ENCODE data around the gene PPOX.

The PPOX gene

GRCh38 chr1:161165742-161166668 lies at the start of gene PPOX:
Gene PPOX (plus strand): TSS chr1:161166426. CDS start chr1:161166848, 422 bp downstream.
- DNase-seq = peak; percentile 96

- DNase-seq = peak; percentile 75
These were observed 48.3 kb upstream of the PPOX start, which contains the start of the genes NIT1 and PFDN2 for GRCh38 chr1:161117759-161118581. Gene NIT1 (plus strand): TSS chr1:161118105. CDS start chr1:161118177, 72 bp downstream. Gene PFDN2 (minus strand): TSS chr1:161118037. CDS start chr1:161118026, 11 bp downstream.

GRCh38 chr1:161119092-161119903 lies 46.9 kb upstream of the PPOX start:
- peak; percentile 61 for DNase-seq

- DNase-seq = no peak
These were observed 45.1 kb upstream of the PPOX start for GRCh38 chr1:161121042-161121650.

GRCh38 chr1:161121834-161122233 lies 44.4 kb upstream of the PPOX start:
- DNase-seq = no peak

GRCh38 chr1:161122967-161123366 lies 43.3 kb upstream of the PPOX start:
- no peak for DNase-seq

- DNase-seq = no peak
These were observed 38.6 kb upstream of the PPOX start for GRCh38 chr1:161127649-161128048.

- DNase-seq = no peak
These were observed 37.4 kb upstream of the PPOX start for GRCh38 chr1:161128591-161129420.

GRCh38 chr1:161130266-161130665 lies 36.0 kb upstream of the PPOX start:
- DNase-seq = no peak

GRCh38 chr1:161131523-161132409 lies 34.5 kb upstream of the PPOX start:
- no peak for DNase-seq

GRCh38 chr1:161132410-161133219 lies 33.6 kb upstream of the PPOX start, which contains the start of gene DEDD:
Gene DEDD (minus strand): TSS chr1:161132667. CDS start chr1:161124462, 8,205 bp downstream.
- peak; percentile 98 for DNase-seq

- DNase-seq = no peak
These were observed 32.9 kb upstream of the PPOX start for GRCh38 chr1:161133220-161133740.

GRCh38 chr1:161137881-161138280 lies 28.3 kb upstream of the PPOX start:
- no peak for DNase-seq

- no peak for DNase-seq
These were observed 27.8 kb upstream of the PPOX start for GRCh38 chr1:161138431-161138830.

GRCh38 chr1:161139766-161140165 lies 26.5 kb upstream of the PPOX start:
- peak; percentile 42 for DNase-seq

- DNase-seq = no peak
These were observed 25.3 kb upstream of the PPOX start for GRCh38 chr1:161140755-161141400.

- no peak for DNase-seq
These were observed 20.4 kb upstream of the PPOX start for GRCh38 chr1:161145832-161146231.

GRCh38 chr1:161153176-161153575 lies 13.1 kb upstream of the PPOX start:
- no peak for DNase-seq

Measured in fibroblast of skin of right quadriceps (primary cell).